Amniotic stem cell (primary cell): ENCODE measurements around the gene CKLF.
"Not testable (repeated sequence)": the region's sequence is repeated elsewhere in the genome, so short reads cannot be mapped to it uniquely, and the experiment has no call there.

Source experiments
- DNase-seq: peaks from one replicate; lab custom pipeline; 2025; lab: John Stamatoyannopoulos, UW

CKLF gene

GRCh38 chr16:66568355-66568754 lies 16.0 kb downstream of the CKLF start:
- no peak for DNase-seq

DNA sequence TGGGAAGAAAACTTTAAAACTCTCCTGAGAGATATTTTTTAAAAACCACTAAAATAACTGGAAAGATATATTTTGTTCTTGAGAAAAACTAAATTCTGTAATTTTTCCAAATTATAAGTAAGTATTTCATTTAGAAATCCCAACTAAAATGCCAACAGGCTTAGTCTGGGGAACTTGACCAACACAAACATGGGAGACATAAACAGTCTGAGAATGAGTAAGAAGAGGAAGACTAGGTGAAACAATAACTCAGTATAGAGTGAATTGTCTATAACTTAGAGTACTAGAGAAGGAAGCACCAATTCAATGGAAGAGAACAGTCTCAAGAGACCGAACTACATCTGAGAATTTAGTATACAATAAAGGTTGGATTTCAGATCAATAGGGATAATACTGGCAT lies 16.8 kb downstream of the CKLF start:
- peak; percentile 7 for DNase-seq

GRCh38 chr16:66569827-66570405 lies 17.5 kb downstream of the CKLF start:
- no peak for DNase-seq

- no peak for DNase-seq
Observed at GRCh38 chr16:66572356-66572755, 20.0 kb downstream of the CKLF start.

DNA sequence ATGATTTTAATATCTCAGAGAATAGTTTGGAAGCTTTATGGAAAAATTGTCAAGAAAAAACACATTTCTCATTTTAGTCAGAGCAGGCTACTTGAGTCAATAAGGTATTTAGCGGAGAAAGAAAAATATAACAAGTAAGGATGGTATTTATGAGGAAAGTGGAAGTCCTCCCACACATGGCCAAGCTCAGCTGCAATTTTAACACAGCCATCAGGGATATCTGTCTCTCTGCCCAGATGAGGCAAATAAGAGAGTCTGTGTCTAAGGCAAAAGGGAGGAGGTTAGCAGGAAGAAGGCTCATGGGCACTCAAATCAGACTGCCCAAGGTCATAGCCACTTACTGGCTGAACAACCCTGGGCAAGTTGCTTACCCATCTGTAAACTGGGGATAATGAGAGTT lies 21.7 kb downstream of the CKLF start:
- no peak for DNase-seq

GRCh38 chr16:66574531-66574930 lies 22.2 kb downstream of the CKLF start:
- no peak for DNase-seq

GRCh38 chr16:66575060-66575459 lies 22.7 kb downstream of the CKLF start:
- DNase-seq = no peak

- DNase-seq = no peak
Observed at GRCh38 chr16:66576296-66576695, 23.9 kb downstream of the CKLF start.

- no peak for DNase-seq
Observed at GRCh38 chr16:66578651-66579531, 26.5 kb downstream of the CKLF start, which contains the start of gene CMTM2. CMTM2 (plus strand) TSS chr16:66579463; CDS start chr16:66579608, 145 bp downstream.

DNA sequence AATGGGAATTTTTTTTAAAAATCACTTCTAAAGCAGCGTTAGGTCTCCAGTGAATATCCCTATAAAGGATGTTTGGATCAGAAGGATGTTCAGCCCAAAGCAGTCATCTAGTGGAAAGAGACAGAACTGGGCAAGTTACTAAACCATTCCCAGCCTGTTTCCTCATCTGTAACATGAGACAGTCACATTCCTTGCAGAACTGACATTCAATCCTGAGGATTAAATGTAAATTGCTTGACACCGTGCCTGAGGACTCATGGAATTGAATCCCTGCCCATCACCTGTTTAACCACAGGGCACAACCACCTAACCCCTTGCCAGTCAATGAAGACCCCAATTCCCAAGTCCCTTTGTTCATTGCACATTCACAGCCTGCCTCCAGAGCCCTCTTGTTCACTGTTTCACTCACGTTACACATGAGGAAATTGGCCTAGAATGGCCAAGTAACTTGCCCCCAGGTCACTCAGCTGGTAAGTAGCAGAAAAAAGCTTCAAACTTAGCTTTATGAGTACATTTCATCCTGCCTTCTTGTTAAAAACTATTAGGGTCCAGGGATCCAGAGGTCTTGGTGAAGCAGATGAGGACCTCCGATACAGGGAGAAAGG lies 28.3 kb downstream of the CKLF start:
- peak; percentile 37 for DNase-seq

DNA sequence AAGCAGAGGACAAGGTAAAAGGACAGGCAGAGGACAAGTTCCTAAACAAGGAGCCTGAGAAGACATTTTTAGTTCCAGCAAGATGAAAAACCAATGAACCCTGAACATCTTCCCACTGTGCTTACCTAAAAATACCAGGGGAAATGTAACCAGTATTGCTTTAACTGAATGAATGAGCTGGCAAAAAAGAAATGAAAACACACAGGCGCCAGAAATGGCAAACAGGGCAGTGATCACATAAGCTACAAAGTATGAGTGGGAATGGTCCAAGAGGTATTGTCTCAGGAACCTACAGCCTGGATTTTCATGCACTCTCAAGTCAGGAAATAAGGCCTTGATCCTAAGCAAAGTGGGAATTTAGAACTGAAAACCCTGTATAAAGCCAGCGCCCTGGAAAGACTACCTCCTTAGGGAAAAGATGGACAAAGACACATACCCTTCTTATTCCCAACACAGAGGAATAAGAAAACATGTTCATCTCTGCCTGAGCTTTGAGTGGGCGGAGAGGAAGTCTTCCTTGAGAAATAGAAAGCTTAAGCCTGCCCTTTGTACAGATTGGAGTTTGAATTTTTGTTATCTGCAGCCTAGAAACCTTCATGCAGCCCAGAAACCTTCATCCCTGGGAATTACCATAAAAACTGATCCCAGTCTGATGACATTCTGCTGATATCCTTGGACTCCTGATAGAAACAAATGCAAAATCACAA lies 29.0 kb downstream of the CKLF start:
- DNase-seq = no peak

DNA sequence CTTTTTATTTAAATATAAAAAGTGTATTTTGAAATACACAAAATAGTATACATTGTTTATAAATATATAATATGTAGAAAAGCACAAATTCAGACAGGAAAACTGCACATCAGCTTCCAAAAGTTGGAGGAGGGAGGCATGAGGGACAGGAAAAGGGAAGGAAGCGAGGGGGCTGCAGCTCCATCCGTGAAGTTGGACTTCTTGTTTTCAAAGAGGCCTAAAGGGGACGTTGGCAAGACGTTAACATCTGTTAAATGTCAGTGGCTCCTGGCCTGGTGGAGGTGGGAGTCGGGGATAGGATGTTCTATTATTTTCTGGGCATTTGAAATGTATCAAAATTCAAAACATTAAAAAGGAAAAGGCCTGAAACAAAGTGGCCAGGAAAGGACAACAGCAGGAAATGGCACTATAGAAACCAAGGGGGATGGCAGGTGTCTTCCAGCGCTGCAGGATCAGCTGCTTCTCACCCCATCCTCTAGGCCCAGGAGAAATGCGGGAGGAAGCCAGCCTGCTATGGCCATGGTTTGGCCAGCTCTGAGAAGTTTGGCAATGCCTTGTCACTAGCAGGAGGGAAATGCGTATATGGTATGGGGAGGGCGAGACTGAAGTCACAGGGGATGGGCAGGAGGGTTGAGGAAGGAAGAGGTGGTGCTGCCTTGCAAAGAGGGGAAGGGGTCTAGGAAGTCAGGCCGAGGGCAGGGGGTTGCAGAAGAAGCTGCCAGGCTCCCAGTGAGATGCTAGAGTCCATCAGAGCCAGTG lies 33.3 kb downstream of the CKLF start:
- no peak for DNase-seq

DNA sequence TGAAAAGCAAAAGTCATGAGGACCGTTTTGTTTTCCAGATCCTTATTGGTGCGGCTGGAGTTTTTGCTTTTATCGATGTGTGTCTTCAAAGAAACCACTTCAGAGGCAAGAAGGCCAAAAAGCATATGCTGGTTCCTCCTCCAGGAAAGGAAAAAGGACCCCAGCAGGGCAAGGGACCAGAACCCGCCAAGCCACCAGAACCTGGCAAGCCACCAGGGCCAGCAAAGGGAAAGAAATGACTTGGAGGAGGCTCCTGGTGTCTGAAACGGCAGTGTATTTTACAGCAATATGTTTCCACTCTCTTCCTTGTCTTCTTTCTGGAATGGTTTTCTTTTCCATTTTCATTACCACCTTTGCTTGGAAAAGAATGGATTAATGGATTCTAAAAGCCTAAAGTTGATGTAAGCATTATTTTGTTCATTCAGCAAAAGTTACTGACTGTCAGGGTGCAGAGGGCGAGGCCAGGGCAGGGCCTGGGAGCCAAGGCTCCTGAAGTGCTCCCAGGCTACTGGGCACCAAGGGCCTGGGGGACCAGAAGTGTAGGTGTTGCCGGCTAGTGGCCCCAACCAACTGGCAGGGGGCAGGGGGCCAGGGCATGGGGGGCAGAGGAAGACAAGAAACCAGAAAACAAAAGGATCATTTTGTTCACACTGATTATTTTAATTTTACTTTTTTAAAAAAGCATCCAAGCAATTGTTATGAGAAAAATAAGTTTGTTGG lies 35.7 kb downstream of the CKLF start:
- DNase-seq = no peak

DNA sequence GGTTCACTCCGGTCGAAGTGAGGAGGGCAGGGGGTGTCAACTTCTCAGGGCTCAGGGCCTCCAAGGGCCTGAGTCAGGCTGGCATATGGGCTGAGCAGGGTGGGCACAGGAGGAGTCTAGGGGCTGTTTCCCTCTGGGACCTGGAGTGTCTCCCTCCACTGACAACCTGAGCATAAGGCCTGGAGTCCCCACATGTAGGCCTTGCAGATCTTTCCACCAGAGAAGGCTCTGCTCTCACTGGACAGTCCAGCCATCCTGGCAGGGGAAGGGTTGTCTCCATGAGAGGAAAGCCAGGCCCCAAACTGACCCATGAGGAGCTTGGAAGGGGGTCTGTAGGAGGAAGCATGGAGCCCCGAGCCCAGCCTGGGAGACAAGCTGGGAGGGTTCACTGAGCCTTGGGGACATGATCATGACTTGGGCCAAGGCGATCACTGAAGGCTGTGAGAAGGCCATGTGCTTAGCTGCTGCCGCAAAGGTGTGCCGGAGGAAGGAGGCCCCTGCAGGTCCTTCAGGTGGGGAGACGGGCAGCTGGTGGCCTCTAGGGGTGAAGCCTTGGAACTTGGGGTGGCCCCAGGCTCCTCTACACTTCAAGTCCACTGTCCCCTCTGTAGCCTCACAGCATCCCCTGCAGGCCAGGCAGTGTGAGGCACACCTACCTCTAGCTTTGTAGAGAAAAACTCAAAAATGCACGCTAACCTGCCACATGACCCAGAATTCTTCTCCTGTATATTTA lies 36.8 kb downstream of the CKLF start:
- DNase-seq = no peak

DNA sequence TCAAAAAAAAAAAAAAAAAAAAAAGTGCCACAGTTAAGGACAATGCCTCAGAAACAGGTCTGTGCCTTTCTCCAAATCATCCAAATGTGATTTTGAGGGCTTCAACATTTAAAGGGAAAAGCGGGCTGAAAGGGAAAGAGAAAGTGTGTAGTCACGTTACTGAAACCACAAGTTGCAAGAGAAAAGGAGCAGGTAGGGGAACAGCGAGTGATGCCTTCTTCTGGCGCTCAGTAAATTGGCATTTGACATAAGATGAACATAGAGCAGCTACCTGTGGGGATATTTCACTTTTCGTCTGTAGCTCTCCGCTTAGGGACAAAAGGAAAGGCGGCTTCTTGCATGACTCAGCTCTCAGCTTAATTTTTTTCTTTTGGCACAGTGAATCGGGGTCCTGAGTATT lies 37.9 kb downstream of the CKLF start:
- DNase-seq = no peak

- DNase-seq = no peak
Observed at GRCh38 chr16:66591018-66591417, 38.6 kb downstream of the CKLF start.

DNA sequence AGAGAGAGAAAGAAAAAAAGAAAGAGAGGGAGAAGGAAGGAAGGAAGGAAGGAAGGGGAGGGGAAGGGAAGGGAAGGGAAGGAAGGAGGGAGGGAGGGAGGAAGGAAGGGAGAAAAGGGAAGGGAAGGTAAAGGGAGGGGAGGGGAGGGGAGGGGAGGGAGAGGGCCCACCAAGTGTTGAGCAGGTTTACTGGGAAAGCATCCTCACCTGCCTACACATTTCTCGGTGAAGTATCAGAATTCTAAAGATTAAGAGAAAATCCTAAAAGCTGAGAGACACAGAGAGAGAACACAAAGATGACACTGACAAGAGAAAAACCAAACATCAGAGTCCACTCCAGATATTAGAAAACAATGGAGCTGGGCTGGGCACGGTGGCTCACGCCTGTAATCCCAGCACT lies 39.9 kb downstream of the CKLF start:
- DNase-seq = no peak

GRCh38 chr16:66592814-66593213 lies 40.4 kb downstream of the CKLF start:
- DNase-seq = no peak

- no peak for DNase-seq
Observed at GRCh38 chr16:66594739-66595138, 42.4 kb downstream of the CKLF start.

GRCh38 chr16:66596559-66596958 lies 44.2 kb downstream of the CKLF start:
- DNase-seq = not testable (repeated sequence)
